HepG2 (cell line): ENCODE data around the gene SMAP2. TPM values are rescaled to one million over a fixed set of nuclear protein-coding genes. Genes with fewer than 3 reads are reported as not detected.

Source experiments
- ISL2 ChIP-seq: sonication (generic); formaldehyde crosslinking; IDR thresholded peaks from 2 replicates; pipeline ENCODE4 v1.5.0; 2020; ENCODE audit warnings: missing genetic modification reagents
- ZNF484 ChIP-seq: sonication (generic); formaldehyde crosslinking; IDR thresholded peaks from 2 replicates; pipeline ENCODE4 v1.5.1; 2020; ENCODE audit warnings: mild to moderate bottlenecking, low read depth, missing genetic modification reagents, borderline replicate concordance
- polyA plus RNA-seq, 8 experiments: library from polyadenylated mRNA; depleted of rRNA in 3 of 8; stranded (reverse) in 7 of 8; unstranded in 1 of 8; fragments of >200 nt; fragmentation: Illumina TruSeq in 4 of 8; extraction: Trizol in 4 of 8; gene quantifications; 2 replicates each; pipeline versions ENCODE4 v1.2.1 to v1.2.3, GENCODE V29; 2011 to 2016; ENCODE audit warnings: low read depth in 4 of 8, missing spikeins in 1 of 8, mixed read lengths in 1 of 8; ENCODE audit not compliant: insufficient read depth in 1 of 8
- total RNA-seq, 5 experiments: library from RNA; depleted of rRNA; stranded (reverse); fragments of >200 nt; fragmentation: Illumina TruSeq; extraction: Trizol; gene quantifications; 2 replicates each; pipeline ENCODE4 v1.2.3, GENCODE V29; 2016; ENCODE audit warnings: low read depth in 1 of 5
- TF ChIP-seq, protein P1 (sequence below): sonication (generic); formaldehyde crosslinking; IDR thresholded peaks from 2 replicates; pipeline ENCODE4 v1.5.0; 2020; ENCODE audit warnings: missing genetic modification reagents
- TF ChIP-seq, protein P2 (sequence below): sonication (generic); formaldehyde crosslinking; IDR thresholded peaks from one replicate; pipeline ENCODE4 v1.5.1; 2020; ENCODE audit warnings: mild to moderate bottlenecking, missing genetic modification reagents; ENCODE audit errors: not compliant biosample characterization
- TF ChIP-seq, protein P3 (sequence below): sonication (generic); formaldehyde crosslinking; IDR thresholded peaks from 2 replicates; pipeline ENCODE4 v1.4.0; 2020; ENCODE audit warnings: missing genetic modification reagents
- TF ChIP-seq, protein P4 (sequence below): IDR thresholded peaks from 2 replicates; pipeline ENCODE4 v1.6.1; 2012; ENCODE audit warnings: low read length, improper control_type of control experiment
- TF ChIP-seq, protein P5 (sequence below): sonication (generic); formaldehyde crosslinking; IDR thresholded peaks from 2 replicates; pipeline ENCODE4 v1.4.0; 2020; ENCODE audit warnings: missing genetic modification reagents
- TF ChIP-seq, protein P6 (sequence below): sonication (generic); formaldehyde crosslinking; IDR thresholded peaks from 2 replicates; pipeline ENCODE4 v1.5.1; 2020; ENCODE audit warnings: mild to moderate bottlenecking, missing genetic modification reagents

The SMAP2 gene
- total and polyA plus RNA-seq, 2 of the 13 experiments (the other 11 are each of a cell fraction or from before 2014, with no cell fraction given): 19.0 to 22.3 TPM

DNA sequence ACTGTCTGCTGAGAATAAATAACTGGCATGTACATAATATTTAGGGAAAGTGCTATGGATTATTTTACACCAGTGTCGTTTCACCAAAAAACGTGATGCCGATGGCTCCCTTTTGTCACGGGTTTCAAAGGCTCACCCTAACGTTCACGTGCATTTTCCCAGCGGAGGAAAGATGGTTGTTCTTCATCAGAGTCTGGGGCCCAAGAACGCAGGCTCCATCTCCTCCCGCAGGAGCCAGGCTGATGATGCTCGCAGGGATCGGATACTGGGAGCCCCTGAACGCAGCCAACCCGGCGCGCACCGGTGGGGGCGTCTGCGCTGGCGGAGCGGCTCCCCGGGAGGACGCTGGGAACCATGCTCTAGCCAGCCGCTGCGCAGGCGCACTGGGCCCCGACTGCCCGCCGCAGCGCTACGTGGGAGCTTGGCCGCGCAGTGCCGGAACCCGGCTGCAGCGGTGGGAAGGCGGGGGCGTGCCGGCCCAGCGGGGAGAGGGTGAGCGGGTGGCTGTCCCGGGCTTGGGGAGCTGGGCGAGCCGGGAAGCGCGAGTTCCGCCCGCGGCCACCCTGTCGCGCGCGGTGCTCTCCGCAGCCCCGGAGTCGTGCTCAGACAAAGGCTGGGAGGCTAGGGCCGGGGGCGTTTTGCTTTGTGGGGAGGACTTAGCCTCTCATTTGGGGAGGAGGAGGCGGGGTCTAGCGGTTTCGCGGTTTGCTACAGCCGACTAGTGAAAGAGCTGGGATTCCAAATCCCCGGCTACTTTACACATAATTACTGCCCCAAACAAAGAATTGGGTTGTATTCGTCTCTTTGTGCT, 76.4 kb downstream of the SMAP2 start, which contains the start of gene ZFP69B (continued):
- TF ChIP-seq, protein P1, sequence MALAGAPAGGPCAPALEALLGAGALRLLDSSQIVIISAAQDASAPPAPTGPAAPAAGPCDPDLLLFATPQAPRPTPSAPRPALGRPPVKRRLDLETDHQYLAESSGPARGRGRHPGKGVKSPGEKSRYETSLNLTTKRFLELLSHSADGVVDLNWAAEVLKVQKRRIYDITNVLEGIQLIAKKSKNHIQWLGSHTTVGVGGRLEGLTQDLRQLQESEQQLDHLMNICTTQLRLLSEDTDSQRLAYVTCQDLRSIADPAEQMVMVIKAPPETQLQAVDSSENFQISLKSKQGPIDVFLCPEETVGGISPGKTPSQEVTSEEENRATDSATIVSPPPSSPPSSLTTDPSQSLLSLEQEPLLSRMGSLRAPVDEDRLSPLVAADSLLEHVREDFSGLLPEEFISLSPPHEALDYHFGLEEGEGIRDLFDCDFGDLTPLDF: peak; percentile 60; the same call in 1 of the 2 replicates
- no peak for TF ChIP-seq ZNF484 (CRISPR knock-in tag)
- TF ChIP-seq, protein P2, sequence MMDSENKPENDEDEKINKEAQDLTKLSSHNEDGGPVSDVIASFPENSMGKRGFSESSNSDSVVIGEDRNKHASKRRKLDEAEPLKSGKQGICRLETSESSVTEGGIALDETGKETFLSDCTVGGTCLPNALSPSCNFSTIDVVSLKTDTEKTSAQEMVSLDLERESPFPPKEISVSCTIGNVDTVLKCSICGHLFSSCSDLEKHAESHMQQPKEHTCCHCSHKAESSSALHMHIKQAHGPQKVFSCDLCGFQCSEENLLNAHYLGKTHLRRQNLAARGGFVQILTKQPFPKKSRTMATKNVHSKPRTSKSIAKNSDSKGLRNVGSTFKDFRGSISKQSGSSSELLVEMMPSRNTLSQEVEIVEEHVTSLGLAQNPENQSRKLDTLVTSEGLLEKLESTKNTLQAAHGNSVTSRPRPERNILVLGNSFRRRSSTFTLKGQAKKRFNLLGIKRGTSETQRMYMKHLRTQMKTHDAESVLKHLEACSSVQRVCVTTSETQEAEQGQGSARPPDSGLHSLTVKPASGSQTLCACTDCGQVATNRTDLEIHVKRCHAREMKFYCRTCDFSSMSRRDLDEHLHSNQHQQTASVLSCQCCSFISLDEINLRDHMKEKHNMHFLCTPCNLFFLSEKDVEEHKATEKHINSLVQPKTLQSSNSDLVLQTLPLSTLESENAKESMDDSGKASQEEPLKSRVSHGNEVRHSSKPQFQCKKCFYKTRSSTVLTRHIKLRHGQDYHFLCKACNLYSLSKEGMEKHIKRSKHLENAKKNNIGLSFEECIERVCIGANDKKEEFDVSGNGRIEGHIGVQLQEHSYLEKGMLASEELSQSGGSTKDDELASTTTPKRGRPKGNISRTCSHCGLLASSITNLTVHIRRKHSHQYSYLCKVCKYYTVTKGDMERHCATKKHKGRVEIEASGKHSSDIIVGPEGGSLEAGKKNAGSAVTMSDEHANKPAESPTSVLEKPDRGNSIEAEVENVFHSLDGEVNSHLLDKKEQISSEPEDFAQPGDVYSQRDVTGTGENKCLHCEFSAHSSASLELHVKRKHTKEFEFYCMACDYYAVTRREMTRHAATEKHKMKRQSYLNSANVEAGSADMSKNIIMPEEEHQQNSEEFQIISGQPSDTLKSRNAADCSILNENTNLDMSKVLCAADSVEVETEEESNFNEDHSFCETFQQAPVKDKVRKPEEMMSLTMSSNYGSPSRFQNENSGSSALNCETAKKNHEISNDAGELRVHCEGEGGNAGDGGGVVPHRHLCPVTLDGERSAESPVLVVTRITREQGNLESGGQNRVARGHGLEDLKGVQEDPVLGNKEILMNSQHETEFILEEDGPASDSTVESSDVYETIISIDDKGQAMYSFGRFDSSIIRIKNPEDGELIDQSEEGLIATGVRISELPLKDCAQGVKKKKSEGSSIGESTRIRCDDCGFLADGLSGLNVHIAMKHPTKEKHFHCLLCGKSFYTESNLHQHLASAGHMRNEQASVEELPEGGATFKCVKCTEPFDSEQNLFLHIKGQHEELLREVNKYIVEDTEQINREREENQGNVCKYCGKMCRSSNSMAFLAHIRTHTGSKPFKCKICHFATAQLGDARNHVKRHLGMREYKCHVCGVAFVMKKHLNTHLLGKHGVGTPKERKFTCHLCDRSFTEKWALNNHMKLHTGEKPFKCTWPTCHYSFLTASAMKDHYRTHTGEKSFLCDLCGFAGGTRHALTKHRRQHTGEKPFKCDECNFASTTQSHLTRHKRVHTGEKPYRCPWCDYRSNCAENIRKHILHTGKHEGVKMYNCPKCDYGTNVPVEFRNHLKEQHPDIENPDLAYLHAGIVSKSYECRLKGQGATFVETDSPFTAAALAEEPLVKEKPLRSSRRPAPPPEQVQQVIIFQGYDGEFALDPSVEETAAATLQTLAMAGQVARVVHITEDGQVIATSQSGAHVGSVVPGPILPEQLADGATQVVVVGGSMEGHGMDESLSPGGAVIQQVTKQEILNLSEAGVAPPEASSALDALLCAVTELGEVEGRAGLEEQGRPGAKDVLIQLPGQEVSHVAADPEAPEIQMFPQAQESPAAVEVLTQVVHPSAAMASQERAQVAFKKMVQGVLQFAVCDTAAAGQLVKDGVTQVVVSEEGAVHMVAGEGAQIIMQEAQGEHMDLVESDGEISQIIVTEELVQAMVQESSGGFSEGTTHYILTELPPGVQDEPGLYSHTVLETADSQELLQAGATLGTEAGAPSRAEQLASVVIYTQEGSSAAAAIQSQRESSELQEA (CRISPR knock-in tag): no peak
- TF ChIP-seq ISL2 (CRISPR knock-in tag): 0 out of 2 replicates have a peak, but pooled peaks have one; percentile 31
- TF ChIP-seq, protein P3, sequence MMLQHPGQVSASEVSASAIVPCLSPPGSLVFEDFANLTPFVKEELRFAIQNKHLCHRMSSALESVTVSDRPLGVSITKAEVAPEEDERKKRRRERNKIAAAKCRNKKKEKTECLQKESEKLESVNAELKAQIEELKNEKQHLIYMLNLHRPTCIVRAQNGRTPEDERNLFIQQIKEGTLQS (CRISPR knock-in tag): no peak; the same call in 1 of the 2 replicates
- TF ChIP-seq, protein P4, sequence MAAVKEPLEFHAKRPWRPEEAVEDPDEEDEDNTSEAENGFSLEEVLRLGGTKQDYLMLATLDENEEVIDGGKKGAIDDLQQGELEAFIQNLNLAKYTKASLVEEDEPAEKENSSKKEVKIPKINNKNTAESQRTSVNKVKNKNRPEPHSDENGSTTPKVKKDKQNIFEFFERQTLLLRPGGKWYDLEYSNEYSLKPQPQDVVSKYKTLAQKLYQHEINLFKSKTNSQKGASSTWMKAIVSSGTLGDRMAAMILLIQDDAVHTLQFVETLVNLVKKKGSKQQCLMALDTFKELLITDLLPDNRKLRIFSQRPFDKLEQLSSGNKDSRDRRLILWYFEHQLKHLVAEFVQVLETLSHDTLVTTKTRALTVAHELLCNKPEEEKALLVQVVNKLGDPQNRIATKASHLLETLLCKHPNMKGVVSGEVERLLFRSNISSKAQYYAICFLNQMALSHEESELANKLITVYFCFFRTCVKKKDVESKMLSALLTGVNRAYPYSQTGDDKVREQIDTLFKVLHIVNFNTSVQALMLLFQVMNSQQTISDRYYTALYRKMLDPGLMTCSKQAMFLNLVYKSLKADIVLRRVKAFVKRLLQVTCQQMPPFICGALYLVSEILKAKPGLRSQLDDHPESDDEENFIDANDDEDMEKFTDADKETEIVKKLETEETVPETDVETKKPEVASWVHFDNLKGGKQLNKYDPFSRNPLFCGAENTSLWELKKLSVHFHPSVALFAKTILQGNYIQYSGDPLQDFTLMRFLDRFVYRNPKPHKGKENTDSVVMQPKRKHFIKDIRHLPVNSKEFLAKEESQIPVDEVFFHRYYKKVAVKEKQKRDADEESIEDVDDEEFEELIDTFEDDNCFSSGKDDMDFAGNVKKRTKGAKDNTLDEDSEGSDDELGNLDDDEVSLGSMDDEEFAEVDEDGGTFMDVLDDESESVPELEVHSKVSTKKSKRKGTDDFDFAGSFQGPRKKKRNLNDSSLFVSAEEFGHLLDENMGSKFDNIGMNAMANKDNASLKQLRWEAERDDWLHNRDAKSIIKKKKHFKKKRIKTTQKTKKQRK: no peak
- TF ChIP-seq, protein P5, sequence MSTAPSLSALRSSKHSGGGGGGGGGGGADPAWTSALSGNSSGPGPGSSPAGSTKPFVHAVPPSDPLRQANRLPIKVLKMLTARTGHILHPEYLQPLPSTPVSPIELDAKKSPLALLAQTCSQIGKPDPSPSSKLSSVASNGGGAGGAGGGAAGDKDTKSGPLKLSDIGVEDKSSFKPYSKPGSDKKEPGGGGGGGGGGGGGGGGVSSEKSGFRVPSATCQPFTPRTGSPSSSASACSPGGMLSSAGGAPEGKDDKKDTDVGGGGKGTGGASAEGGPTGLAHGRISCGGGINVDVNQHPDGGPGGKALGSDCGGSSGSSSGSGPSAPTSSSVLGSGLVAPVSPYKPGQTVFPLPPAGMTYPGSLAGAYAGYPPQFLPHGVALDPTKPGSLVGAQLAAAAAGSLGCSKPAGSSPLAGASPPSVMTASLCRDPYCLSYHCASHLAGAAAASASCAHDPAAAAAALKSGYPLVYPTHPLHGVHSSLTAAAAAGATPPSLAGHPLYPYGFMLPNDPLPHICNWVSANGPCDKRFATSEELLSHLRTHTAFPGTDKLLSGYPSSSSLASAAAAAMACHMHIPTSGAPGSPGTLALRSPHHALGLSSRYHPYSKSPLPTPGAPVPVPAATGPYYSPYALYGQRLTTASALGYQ (CRISPR knock-in tag): no peak
- TF ChIP-seq, protein P6, sequence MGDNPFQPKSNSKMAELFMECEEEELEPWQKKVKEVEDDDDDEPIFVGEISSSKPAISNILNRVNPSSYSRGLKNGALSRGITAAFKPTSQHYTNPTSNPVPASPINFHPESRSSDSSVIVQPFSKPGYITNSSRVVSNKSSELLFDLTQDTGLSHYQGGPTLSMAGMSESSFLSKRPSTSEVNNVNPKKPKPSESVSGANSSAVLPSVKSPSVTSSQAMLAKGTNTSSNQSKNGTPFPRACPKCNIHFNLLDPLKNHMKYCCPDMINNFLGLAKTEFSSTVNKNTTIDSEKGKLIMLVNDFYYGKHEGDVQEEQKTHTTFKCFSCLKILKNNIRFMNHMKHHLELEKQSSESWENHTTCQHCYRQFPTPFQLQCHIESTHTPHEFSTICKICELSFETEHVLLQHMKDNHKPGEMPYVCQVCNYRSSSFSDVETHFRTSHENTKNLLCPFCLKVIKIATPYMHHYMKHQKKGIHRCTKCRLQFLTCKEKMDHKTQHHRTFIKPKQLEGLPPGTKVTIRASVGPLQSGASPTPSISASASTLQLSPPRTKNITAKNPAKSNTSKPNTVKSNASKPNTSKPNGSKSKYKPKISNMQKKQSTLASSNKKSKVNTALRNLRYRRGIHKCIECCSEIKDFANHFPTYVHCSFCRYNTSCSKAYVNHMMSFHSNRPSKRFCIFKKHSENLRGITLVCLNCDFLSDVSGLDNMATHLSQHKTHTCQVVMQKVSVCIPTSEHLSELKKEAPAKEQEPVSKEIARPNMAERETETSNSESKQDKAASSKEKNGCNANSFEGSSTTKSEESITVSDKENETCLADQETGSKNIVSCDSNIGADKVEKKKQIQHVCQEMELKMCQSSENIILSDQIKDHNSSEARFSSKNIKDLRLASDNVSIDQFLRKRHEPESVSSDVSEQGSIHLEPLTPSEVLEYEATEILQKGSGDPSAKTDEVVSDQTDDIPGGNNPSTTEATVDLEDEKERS: no peak
